IgD-negative memory B cell (primary cell): ENCODE results near the gene ITGB2. TPM values are rescaled to one million over a fixed set of nuclear protein-coding genes. Genes with fewer than 3 reads are reported as not detected.
"Not testable (repeated sequence)": the region's sequence is repeated elsewhere in the genome, so short reads cannot be mapped to it uniquely, and the experiment has no call there.

ENCODE experiments used
- H3K27ac Mint-ChIP-seq, 3 donors: one replicate each; pipeline ENCODE4 v1.8.0; 2020 to 2022; ENCODE audit warnings: mild to moderate bottlenecking in 3 of 3, mixed read lengths in 3 of 3, moderate library complexity in 1 of 3
- H3K27me3 Mint-ChIP-seq: one replicate; pipeline ENCODE4 v1.8.0; 2021; ENCODE audit warnings: mixed read lengths
- H3K36me3 Mint-ChIP-seq: one replicate; pipeline ENCODE4 v1.8.0; 2020; ENCODE audit warnings: mild to moderate bottlenecking, mixed read lengths
- H3K4me1 Mint-ChIP-seq, 3 donors: one replicate each; pipeline ENCODE4 v1.8.0; 2020 to 2022; ENCODE audit warnings: mixed read lengths in 3 of 3, mild to moderate bottlenecking in 1 of 3
- H3K4me3 Mint-ChIP-seq, 4 donors: one replicate each; pipeline ENCODE4 v1.8.0; 2020 to 2022; ENCODE audit warnings: mild to moderate bottlenecking in 4 of 4, mixed read lengths in 4 of 4, moderate library complexity in 3 of 4
- H3K9me3 Mint-ChIP-seq, 3 donors: one replicate each; pipeline ENCODE4 v1.8.0; 2020 to 2021; ENCODE audit warnings: mixed read lengths in 3 of 3, mild to moderate bottlenecking in 1 of 3
- polyA plus RNA-seq: library from polyadenylated mRNA; unstranded; fragments of 300-500 nt; fragmentation: Illumina TruSeq; gene quantifications from one replicate; pipeline ENCODE4 v1.2.3, GENCODE V29; 2021

The ITGB2 gene
- polyA plus RNA-seq, 1 donor from 2014 or later, result 294 TPM

- not testable (repeated sequence) for H3K36me3 Mint-ChIP-seq, H3K9me3 Mint-ChIP-seq, H3K27me3 Mint-ChIP-seq
- Mint-ChIP-seq H3K4me1 (peaks cover 39 to 61% (median 59%) of the 10 kb centered on the region in 3 donors), H3K27ac (peak overlapping the region in 2 of 3 donors; percentile 46 to 97), H3K4me3 (peak overlapping the region; percentile 83 to 98 (median 95))
Measured at GRCh38 chr21:44928500-44929241, 8.0 kb upstream of the ITGB2 start.

GRCh38 chr21:44927587-44928461, 7.1 kb upstream of the ITGB2 start:
- Mint-ChIP-seq H3K27me3 (no peaks in the 10 kb centered on the region), H3K4me1 (peaks cover 46 to 63% (median 63%) of the 10 kb centered on the region in 3 donors), H3K36me3 (no peaks in the 10 kb centered on the region), H3K4me3 (peak overlapping the region; percentile 83 to 96 (median 95)), H3K27ac (peak overlapping the region; percentile 90 to 97 (median 93)), H3K9me3 (peaks cover 0 to 2% (median 0%) of the 10 kb centered on the region in 3 donors)

- H3K4me3 Mint-ChIP-seq, result peak overlapping the region; percentile 83 to 96 (median 95)
- no peaks in the 10 kb centered on the region for H3K27me3 Mint-ChIP-seq
- H3K9me3 Mint-ChIP-seq, result peaks cover 0 to 2% (median 0%) of the 10 kb centered on the region in 3 donors
- H3K36me3 Mint-ChIP-seq, result no peaks in the 10 kb centered on the region
- peak overlapping the region; percentile 90 to 97 (median 93) for H3K27ac Mint-ChIP-seq
- peaks cover 47 to 66% (median 65%) of the 10 kb centered on the region in 3 donors for H3K4me1 Mint-ChIP-seq
Measured at GRCh38 chr21:44927259-44927586, 6.5 kb upstream of the ITGB2 start.

- Mint-ChIP-seq H3K27ac (peak overlapping the region; percentile 90 to 97 (median 93)), H3K4me1 (peaks cover 51 to 71% (median 68%) of the 10 kb centered on the region in 3 donors), H3K9me3 (peaks cover 0 to 2% (median 0%) of the 10 kb centered on the region in 3 donors), H3K27me3 (no peaks in the 10 kb centered on the region), H3K36me3 (no peaks in the 10 kb centered on the region), H3K4me3 (peak overlapping the region; percentile 83 to 96 (median 95))
Measured at GRCh38 chr21:44926331-44927101, 5.8 kb upstream of the ITGB2 start.

- H3K9me3 Mint-ChIP-seq, result peaks cover 0 to 2% (median 0%) of the 10 kb centered on the region in 3 donors
- H3K27ac Mint-ChIP-seq, result peak overlapping the region; percentile 77 to 90 (median 88)
- no peaks in the 10 kb centered on the region for H3K27me3 Mint-ChIP-seq
- peaks cover 47 to 71% (median 66%) of the 10 kb centered on the region in 3 donors for H3K4me1 Mint-ChIP-seq
- H3K4me3 Mint-ChIP-seq, result peak overlapping the region in 3 of 4 donors; percentile 19 to 83 (median 69)
- H3K36me3 Mint-ChIP-seq, result peaks cover 2% of the 10 kb centered on the region
Measured at GRCh38 chr21:44925378-44925755, 4.7 kb upstream of the ITGB2 start.

GRCh38 chr21:44924606-44925377, 4.1 kb upstream of the ITGB2 start:
- peak overlapping the region; percentile 19 to 83 (median 56) for H3K4me3 Mint-ChIP-seq
- H3K4me1 Mint-ChIP-seq, result peaks cover 46 to 68% (median 63%) of the 10 kb centered on the region in 3 donors
- H3K27me3 Mint-ChIP-seq, result no peaks in the 10 kb centered on the region
- H3K9me3 Mint-ChIP-seq, result peaks cover 0 to 2% (median 0%) of the 10 kb centered on the region in 3 donors
- H3K27ac Mint-ChIP-seq, result peak overlapping the region; percentile 73 to 88 (median 77)
- peaks cover 2% of the 10 kb centered on the region for H3K36me3 Mint-ChIP-seq

GRCh38 chr21:44923480-44924084, 2.9 kb upstream of the ITGB2 start:
- H3K36me3 Mint-ChIP-seq, result peaks cover 2% of the 10 kb centered on the region
- peak overlapping the region in 2 of 3 donors; percentile 77 to 92 for H3K27ac Mint-ChIP-seq

GRCh38 chr21:44921928-44922327, 1.2 kb upstream of the ITGB2 start:
- Mint-ChIP-seq H3K27me3 (no peaks in the 10 kb centered on the region), H3K9me3 (no peaks in the 10 kb centered on the region), H3K36me3 (peaks cover 2% of the 10 kb centered on the region), H3K27ac (peak overlapping the region in 2 of 3 donors; percentile 92 to 93), H3K4me3 (peak overlapping the region; percentile 73 to 96 (median 81)), H3K4me1 (peaks cover 50 to 73% (median 63%) of the 10 kb centered on the region in 3 donors)

More at GRCh38 chr21:44923480-44924084, 2.9 kb upstream of the ITGB2 start:
- H3K4me3 Mint-ChIP-seq, result peak overlapping the region in 3 of 4 donors; percentile 6 to 83 (median 72)
- H3K4me1 Mint-ChIP-seq, result peaks cover 46 to 68% (median 59%) of the 10 kb centered on the region in 3 donors
- H3K9me3 Mint-ChIP-seq, result no peaks in the 10 kb centered on the region
- H3K27me3 Mint-ChIP-seq, result no peaks in the 10 kb centered on the region

GRCh38 chr21:44919913-44920693, 596 bp downstream of the ITGB2 start:
- Mint-ChIP-seq H3K27me3 (no peaks in the 10 kb centered on the region), H3K36me3 (peaks cover 2% of the 10 kb centered on the region), H3K27ac (peak overlapping the region in 2 of 3 donors; percentile 83 to 93), H3K4me3 (peak overlapping the region; percentile 83 to 100 (median 98)), H3K9me3 (no peaks in the 10 kb centered on the region), H3K4me1 (peaks cover 43 to 68% (median 57%) of the 10 kb centered on the region in 3 donors)

- H3K4me3 Mint-ChIP-seq, result peak overlapping the region; percentile 83 to 100 (median 98)
- peaks cover 2% of the 10 kb centered on the region for H3K36me3 Mint-ChIP-seq
- peak overlapping the region in 2 of 3 donors; percentile 31 to 86 for H3K27ac Mint-ChIP-seq
- no peaks in the 10 kb centered on the region for H3K27me3 Mint-ChIP-seq
- peaks cover 39 to 63% (median 53%) of the 10 kb centered on the region in 3 donors for H3K4me1 Mint-ChIP-seq
- H3K9me3 Mint-ChIP-seq, result no peaks in the 10 kb centered on the region
Measured at GRCh38 chr21:44919111-44919912, 1.4 kb downstream of the ITGB2 start.

GRCh38 chr21:44918581-44919033, 2.1 kb downstream of the ITGB2 start:
- H3K27ac Mint-ChIP-seq, result peak overlapping the region in 1 of 3 donors; percentile 40
- peaks cover 34 to 61% (median 51%) of the 10 kb centered on the region in 3 donors for H3K4me1 Mint-ChIP-seq
- no peaks in the 10 kb centered on the region for H3K27me3 Mint-ChIP-seq
- no peaks in the 10 kb centered on the region for H3K9me3 Mint-ChIP-seq
- peak overlapping the region; percentile 79 to 90 (median 82) for H3K4me3 Mint-ChIP-seq
- H3K36me3 Mint-ChIP-seq, result peaks cover 2% of the 10 kb centered on the region

GRCh38 chr21:44918107-44918470, 2.6 kb downstream of the ITGB2 start:
- no peaks in the 10 kb centered on the region for H3K9me3 Mint-ChIP-seq
- peak overlapping the region; percentile 79 to 90 (median 82) for H3K4me3 Mint-ChIP-seq
- H3K36me3 Mint-ChIP-seq, result peaks cover 2% of the 10 kb centered on the region
- H3K27me3 Mint-ChIP-seq, result no peaks in the 10 kb centered on the region
- H3K27ac Mint-ChIP-seq, result peak overlapping the region in 1 of 3 donors; percentile 40
- peaks cover 31 to 57% (median 50%) of the 10 kb centered on the region in 3 donors for H3K4me1 Mint-ChIP-seq
